Endothelial cell of umbilical vein (primary cell): ENCODE results near the gene SP3. TPM values are rescaled to one million over a fixed set of nuclear protein-coding genes. Genes with fewer than 3 reads are reported as not detected.

Experiments
- BruUV-seq: library from RNA; stranded (reverse); fragments of 400-500 nt; replicated peaks from 2 replicates; lab custom pipeline; 2021; lab: Mats Ljungman, UMichigan
- CTCF ChIA-PET: fragments of 300-600, 350-600 bp; sonication (Branson Sonifier 250); formaldehyde crosslinking; loops from one replicate; lab custom pipeline; 2021; ENCODE audit warnings: antibody characterized with exemption, inconsistent platforms; lab: Charles Lee
- POLR2A ChIA-PET: fragments of 300-600, 350-600 bp; sonication (Branson Sonifier 250); formaldehyde crosslinking; loops from one replicate; lab custom pipeline; 2021; ENCODE audit warnings: antibody characterized with exemption, inconsistent platforms; lab: Charles Lee
- DNase-seq: peaks from one replicate; pipeline ENCODE4 v3.0.0-alpha.2; 2011; ENCODE audit warnings: low read depth, low spot score
- FAIRE-seq: peaks from 2 replicates; lab custom pipeline; 2011; peaks lifted over from hg19 to GRCh38; lab: Jason Lieb, UNC
- H2AFZ ChIP-seq: 2 replicates; pipeline ENCODE4 v1.6.0; 2012; ENCODE audit warnings: low read depth, low read length, control low read depth, inconsistent platforms
- H3K27ac ChIP-seq: 2 replicates; pipeline ENCODE4 v1.5.1; 2011; ENCODE audit warnings: low read depth, mild to moderate bottlenecking, control low read depth, low read length, moderate library complexity; ENCODE audit not compliant: insufficient read depth
- H3K27me3 ChIP-seq, 2 experiments: 2 replicates each; pipeline versions ENCODE4 v1.6.0 to v1.6.1; 2011; ENCODE audit warnings: low read length in 2 of 2, mixed read lengths in 1 of 2; ENCODE audit not compliant: control insufficient read depth in 2 of 2, insufficient read depth in 2 of 2
- H3K36me3 ChIP-seq, 2 experiments: 2 replicates in 1 of 2; 3 replicates in 1 of 2; pipeline ENCODE4 v1.5.1; 2011; ENCODE audit warnings: low read length in 2 of 2, mild to moderate bottlenecking in 1 of 2, moderate library complexity in 1 of 2; ENCODE audit not compliant: control insufficient read depth in 2 of 2, insufficient read depth in 2 of 2; ENCODE audit errors: extremely low read depth in 1 of 2
- H3K4me1 ChIP-seq: 3 replicates; pipeline ENCODE4 v1.5.1; 2011; ENCODE audit warnings: mild to moderate bottlenecking, low read length; ENCODE audit not compliant: control insufficient read depth, insufficient read depth; ENCODE audit errors: extremely low read depth
- H3K4me2 ChIP-seq: 2 replicates; pipeline ENCODE4 v1.6.1; 2011; ENCODE audit warnings: low read length, control low read depth, mixed read lengths; ENCODE audit not compliant: insufficient read depth
- H3K4me3 ChIP-seq, 3 experiments: fragments of 200-600 bp in 1 of 3; sonication (generic), shearing (Covaris generic) in 1 of 3; replicated peaks in 1 of 3; 2 replicates each; pipeline ENCODE4 v1.5.1; 2011 to 2016; ENCODE audit warnings: control low read depth in 3 of 3, low read length in 3 of 3, mild to moderate bottlenecking in 2 of 3, inconsistent platforms in 1 of 3, low read depth in 1 of 3, moderate library complexity in 1 of 3; ENCODE audit not compliant: insufficient read depth in 1 of 3
- H3K79me2 ChIP-seq: 2 replicates; pipeline ENCODE4 v1.6.0; 2012; ENCODE audit warnings: low read length, inconsistent platforms; ENCODE audit not compliant: control insufficient read depth, insufficient read depth
- H3K9ac ChIP-seq: replicated peaks from 2 replicates; pipeline ENCODE3; 2011; ENCODE audit warnings: low read length, control low read depth; ENCODE audit not compliant: insufficient read depth; ENCODE audit errors: extremely low read depth
- H3K9me1 ChIP-seq: replicated peaks from 3 replicates; pipeline ENCODE4 v1.6.0; 2011; ENCODE audit warnings: mild to moderate bottlenecking, low read length; ENCODE audit not compliant: control insufficient read depth, insufficient read depth; ENCODE audit errors: extremely low read depth
- H3K9me3 ChIP-seq: replicated peaks from 2 replicates; pipeline ENCODE4 v1.5.1; 2012; ENCODE audit warnings: low read length, inconsistent platforms; ENCODE audit not compliant: control insufficient read depth, insufficient read depth
- H4K20me1 ChIP-seq: replicated peaks from 2 replicates; pipeline ENCODE3; 2011; ENCODE audit warnings: mild to moderate bottlenecking, low read length; ENCODE audit not compliant: control insufficient read depth, insufficient read depth; ENCODE audit errors: extremely low read depth
- CTCF ChIP-seq, 2 donors: IDR thresholded peaks; 1 replicate in 1 of 2; 2 replicates in 1 of 2; pipeline ENCODE4 v1.5.1; 2011; ENCODE audit warnings: low read length in 2 of 2, mild to moderate bottlenecking in 2 of 2, moderate library complexity in 2 of 2, control low read depth in 1 of 2, inconsistent platforms in 1 of 2, low read depth in 1 of 2; ENCODE audit not compliant: insufficient read depth in 1 of 2; ENCODE audit errors: extremely low read depth in 1 of 2
- EZH2 ChIP-seq: IDR thresholded peaks from 2 replicates; pipeline ENCODE4 v1.6.1; 2012; ENCODE audit warnings: borderline replicate concordance, low read depth, mild to moderate bottlenecking, moderate library complexity, low read length, inconsistent platforms; ENCODE audit not compliant: severe bottlenecking
- FOS ChIP-seq: IDR thresholded peaks from 2 replicates; pipeline ENCODE4 v1.6.1; 2011; ENCODE audit warnings: mild to moderate bottlenecking, low read length, moderate library complexity, borderline replicate concordance; ENCODE audit not compliant: insufficient read depth
- GATA2 ChIP-seq: IDR thresholded peaks from 2 replicates; pipeline ENCODE4 v1.7.0; 2011; ENCODE audit warnings: low read depth, mild to moderate bottlenecking, moderate library complexity, mixed read lengths, low read length; ENCODE audit not compliant: insufficient read length, insufficient read depth
- JUN ChIP-seq: IDR thresholded peaks from 2 replicates; pipeline ENCODE4 v1.6.1; 2011; ENCODE audit warnings: borderline replicate concordance, low read depth; ENCODE audit not compliant: insufficient read length, insufficient read depth
- MYC ChIP-seq: IDR thresholded peaks from one replicate; pipeline ENCODE4 v1.6.1; 2011; ENCODE audit warnings: mild to moderate bottlenecking, low read depth, low read length
- POLR2A ChIP-seq: IDR thresholded peaks from 2 replicates; pipeline ENCODE4 v1.6.1; 2012; ENCODE audit warnings: low read depth, mild to moderate bottlenecking, control low read depth, low read length
- POLR2AphosphoS5 ChIP-seq: IDR thresholded peaks from 2 replicates; pipeline ENCODE4 v1.6.1; 2012; ENCODE audit warnings: low read depth, mild to moderate bottlenecking, control low read depth, low read length, moderate library complexity; ENCODE audit not compliant: insufficient read depth
- dilution Hi-C: fragments of 300-500 bp; cut with MboI; formaldehyde crosslinking; loops from one replicate; pipeline ENCODE4 v1.15.0; 2019; ENCODE audit warnings: low sequenced_read_pairs; ENCODE audit not compliant: extremely low pct_ligation_motif_present
- intact Hi-C: fragments of 100-400 bp; cut with micrococcal nuclease; formaldehyde crosslinking; loops from one replicate; pipeline ENCODE4 v1.10.0; 2022
- polyA plus RNA-seq, 4 experiments: library from polyadenylated mRNA; depleted of rRNA in 3 of 4; stranded (reverse) in 3 of 4; unstranded in 1 of 4; fragments of >200 nt; gene quantifications; 2 replicates each; pipeline versions ENCODE4 v1.2.1 to v1.2.3, GENCODE V29; 2011 to 2012; ENCODE audit warnings: missing spikeins in 1 of 4
- total RNA-seq: library from RNA; stranded (reverse); gene quantifications from 2 replicates; pipeline ENCODE4 v1.2.3, GENCODE V29; 2021

Gene SP3
- total and polyA plus RNA-seq, 2 donors (not counting 3 experiments of a cell fraction or from before 2014, with no cell fraction given) = 23.9 to 59.0 TPM

GRCh38 chr2:173869244-173870229, 95.6 kb downstream of the SP3 start:
- CTCF ChIA-PET = no interaction called here
- H3K27me3 ChIP-seq = peaks cover 2 to 21% of the 10 kb centered on the region in 2 experiments
- no peaks in the 10 kb centered on the region for H3K36me3 ChIP-seq
- DNase-seq = no peak
- H3K27ac ChIP-seq = no peak overlapping the region
- TF ChIP-seq JUN (no peak), CTCF (IDR thresholded peaks at IDR 0.05; ENCODE audit: extremely low read depth in 1 of 2, insufficient read depth in 1 of 2, low read depth in 1 of 2, low read length in 2 of 2) (no peak), POLR2AphosphoS5 (no peak), GATA2 (no peak), EZH2 (no peak), FOS (no peak), MYC (no peak), POLR2A (no peak)
- H3K79me2 ChIP-seq = no peaks in the 10 kb centered on the region
- no peaks in the 10 kb centered on the region for H4K20me1 ChIP-seq
- no TSS peak for BruUV-seq
- H3K4me2 ChIP-seq = no peak overlapping the region
- dilution Hi-C loops = no loop called here
- H3K9ac ChIP-seq = no peak overlapping the region
- H3K4me1 ChIP-seq = no peaks in the 10 kb centered on the region
- no peak overlapping the region for H2AFZ ChIP-seq
- H3K9me3 ChIP-seq = no peaks in the 10 kb centered on the region
- intact Hi-C loops = no loop called here
- no peaks in the 10 kb centered on the region for H3K9me1 ChIP-seq
- POLR2A ChIA-PET = no interaction called here
- H3K4me3 ChIP-seq = no peak overlapping the region
- no peak for FAIRE-seq
